Small intestine (tissue), 7 donors: ENCODE data around the gene MAN2A1. TPM values are rescaled to one million over a fixed set of nuclear protein-coding genes. Genes with fewer than 3 reads are reported as not detected.
A peak's percentile ranks its signal among the peaks of the same experiment; 100 is the strongest.

Experiments used
- DNase-seq, 2 donors: peaks; one replicate each; pipeline versions ENCODE4 v3.0.0 to v3.0.0-alpha.2; 2013
- FAIRE-seq: peaks from 2 replicates; lab custom pipeline; 2012; peaks lifted over from hg19 to GRCh38; lab: Jason Lieb, UNC
- H3K27ac ChIP-seq, 3 donors: one replicate each; pipeline ENCODE4 v1.5.1; 2013; ENCODE audit warnings: low read length in 2 of 3, mild to moderate bottlenecking in 2 of 3, control low read depth in 1 of 3, inconsistent platforms in 1 of 3, low read depth in 1 of 3, moderate library complexity in 1 of 3
- H3K27me3 ChIP-seq, 3 donors: one replicate each; pipeline ENCODE4 v1.6.1; 2013; ENCODE audit warnings: low read length in 3 of 3, inconsistent platforms in 1 of 3; ENCODE audit not compliant: control insufficient read depth in 3 of 3, insufficient read depth in 3 of 3
- H3K36me3 ChIP-seq, 3 donors: one replicate each; pipeline ENCODE4 v1.6.1; 2013; ENCODE audit warnings: low read length in 3 of 3, inconsistent platforms in 1 of 3, low read depth in 1 of 3, mild to moderate bottlenecking in 1 of 3, moderate library complexity in 1 of 3; ENCODE audit not compliant: control insufficient read depth in 3 of 3, insufficient read depth in 2 of 3
- H3K4me1 ChIP-seq, 3 donors: one replicate each; pipeline ENCODE4 v1.6.1; 2013; ENCODE audit warnings: low read length in 2 of 3, inconsistent platforms in 1 of 3, low read depth in 1 of 3, mild to moderate bottlenecking in 1 of 3, moderate library complexity in 1 of 3; ENCODE audit not compliant: control insufficient read depth in 3 of 3, insufficient read depth in 2 of 3
- H3K4me3 ChIP-seq, 3 donors: one replicate each; pipeline ENCODE4 v1.5.1; 2013; ENCODE audit warnings: low read length in 3 of 3, control low read depth in 1 of 3, inconsistent platforms in 1 of 3, low read depth in 1 of 3, mild to moderate bottlenecking in 1 of 3, moderate library complexity in 1 of 3
- H3K9me3 ChIP-seq, 2 donors: one replicate each; pipeline ENCODE4 v1.6.1; 2013; ENCODE audit warnings: low read depth in 1 of 2, low read length in 1 of 2; ENCODE audit not compliant: control insufficient read depth in 2 of 2, insufficient read depth in 1 of 2
- WGBS, 3 donors: extraction: QIAGEN DNeasy Blood & Tissue Kit; methylation state at CpG; one replicate each; pipeline ENCODE4 v1.1.7; 2013; 5-methylcytosine and 5-hydroxymethylcytosine counted together
- polyA plus RNA-seq, 4 donors: library from polyadenylated mRNA; stranded (reverse) in 3 of 4; unstranded in 1 of 4; fragments of 200-250 nt in 3 of 4; fragments of 120-200 nt in 1 of 4; gene quantifications; one replicate each; pipeline versions ENCODE4 v1.2.1 to v1.2.3, GENCODE V29; 2013
- donor health status: healthy with polysubstance abuse.
- donor health status: control.
- donor health status: control.
- donor health status: Bipolar disorder and iron deficiency.
- donor health status: healthy.

Gene MAN2A1
- polyA plus RNA-seq, 4 donors, result 16.3 to 106 (median 21.7) TPM

DNA sequence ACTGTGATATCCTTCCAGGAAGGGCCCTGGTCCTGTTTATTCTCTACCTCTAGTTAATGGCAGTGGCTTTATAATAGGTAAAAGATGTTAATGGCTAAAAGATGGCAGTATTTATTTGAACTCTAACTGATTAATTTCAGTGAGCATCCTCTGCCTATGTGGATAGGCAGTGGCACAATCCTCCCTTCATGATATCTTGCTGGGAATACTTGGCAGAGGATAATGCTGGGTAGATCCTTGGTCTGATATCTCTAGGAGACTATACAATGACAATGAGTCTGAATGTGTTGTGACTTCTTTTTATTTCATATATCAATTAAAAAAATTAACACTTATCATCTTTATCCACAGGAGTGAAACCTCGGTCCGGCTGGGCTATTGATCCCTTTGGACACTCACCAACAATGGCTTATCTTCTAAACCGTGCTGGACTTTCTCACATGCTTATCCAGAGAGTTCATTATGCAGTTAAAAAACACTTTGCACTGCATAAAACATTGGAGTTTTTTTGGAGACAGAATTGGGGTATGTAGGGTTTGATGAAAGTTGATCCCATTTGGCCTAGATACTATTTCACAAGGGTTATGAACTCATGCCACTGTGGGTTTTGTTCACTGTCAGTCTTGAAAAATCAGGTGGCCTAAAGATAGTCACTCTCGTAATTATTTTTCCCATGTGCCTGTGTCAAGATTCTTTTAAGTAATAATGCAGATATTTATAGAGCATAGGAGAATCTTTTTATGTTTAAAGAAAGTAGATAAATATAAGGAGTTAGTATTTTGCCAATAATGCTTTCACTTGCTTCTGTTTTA lies 77.7 kb downstream of the MAN2A1 start:
- H3K4me1 ChIP-seq, result no peaks in the 10 kb centered on the region
- peaks cover 9 to 13% (median 10%) of the 10 kb centered on the region in 3 donors for H3K36me3 ChIP-seq
- H3K27ac ChIP-seq, result no peak overlapping the region
- H3K4me3 ChIP-seq, result no peak overlapping the region
- H3K9me3 ChIP-seq, result peaks cover 0 to under 1% of the 10 kb centered on the region in 2 donors
- FAIRE-seq, result no peak
- H3K27me3 ChIP-seq, result no peaks in the 10 kb centered on the region
- DNase-seq, result no peak
- WGBS, 3 donors, result 72 to 90% (median 73%) methylated on average over 4 of the region's 4 CpGs

DNA sequence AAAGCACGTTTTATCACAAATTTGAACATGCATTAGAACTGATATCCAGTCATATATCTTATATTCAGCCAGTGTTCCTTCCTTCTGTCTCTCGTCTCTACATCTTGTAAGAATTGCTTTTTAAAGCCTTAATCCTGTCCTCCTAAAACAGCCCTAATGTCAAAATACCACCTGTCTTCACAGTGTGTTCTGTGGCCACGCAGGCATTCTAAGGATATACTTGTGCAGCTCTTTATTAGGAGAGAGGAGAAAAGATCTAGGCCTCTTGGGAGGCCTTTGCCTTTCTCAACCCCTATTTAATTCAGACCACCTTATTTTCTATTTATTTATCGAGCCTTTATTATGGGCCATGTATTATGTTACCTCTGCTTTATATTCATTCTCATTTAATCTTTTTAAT lies 78.3 kb downstream of the MAN2A1 start:
- WGBS, 3 donors, result 94 to 96% (median 94%) methylated on average over 4 of the region's 4 CpGs
- H3K4me1 ChIP-seq, result no peaks in the 10 kb centered on the region
- no peak overlapping the region for H3K4me3 ChIP-seq
- H3K36me3 ChIP-seq, result peaks cover 9 to 14% (median 10%) of the 10 kb centered on the region in 3 donors
- no peak for DNase-seq
- no peak for FAIRE-seq
- H3K27me3 ChIP-seq, result no peaks in the 10 kb centered on the region
- no peaks in the 10 kb centered on the region for H3K9me3 ChIP-seq
- no peak overlapping the region for H3K27ac ChIP-seq

DNA sequence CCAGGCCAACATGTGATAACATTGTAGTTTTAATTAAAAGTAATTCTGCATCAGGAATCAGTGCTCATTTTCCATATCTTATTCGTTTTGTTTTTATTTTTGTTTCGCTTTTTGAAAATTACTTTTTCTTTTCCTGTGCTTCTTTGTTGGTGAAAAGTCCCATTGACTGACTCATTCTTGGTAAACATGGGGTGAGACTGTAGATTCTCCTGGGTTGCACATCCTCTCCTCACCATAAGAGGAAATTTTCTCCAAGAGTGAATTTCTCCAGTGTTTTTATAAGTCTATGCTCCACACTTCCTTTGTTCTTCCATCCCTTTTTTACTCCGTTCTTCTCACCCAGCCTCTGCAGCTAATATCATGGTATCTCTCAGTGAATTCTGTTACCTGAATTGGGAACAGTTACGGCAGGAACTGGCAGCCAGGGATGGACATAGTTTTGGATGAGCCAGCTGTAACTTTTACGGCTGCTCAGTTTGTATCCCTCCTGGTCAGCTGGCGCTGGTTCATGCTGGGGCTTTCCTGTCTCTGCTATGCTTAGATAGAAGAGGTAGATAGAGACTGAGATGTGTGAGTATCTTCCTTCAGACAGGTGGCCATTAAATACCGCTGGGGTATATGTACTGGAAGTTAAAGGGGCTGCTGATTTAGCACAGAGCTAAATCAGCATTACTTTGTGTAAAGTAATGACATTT lies 80.0 kb downstream of the MAN2A1 start:
- DNase-seq (no peak), FAIRE-seq (no peak)
- no peaks in the 10 kb centered on the region for H3K9me3 ChIP-seq
- peaks cover 9 to 10% (median 9%) of the 10 kb centered on the region in 3 donors for H3K36me3 ChIP-seq
- H3K27me3 ChIP-seq, result no peaks in the 10 kb centered on the region
- H3K4me3 ChIP-seq, result no peak overlapping the region
- WGBS, 3 donors, result 94 to 98% (median 95%) methylated on average over 7 of the region's 7 CpGs
- H3K27ac ChIP-seq, result no peak overlapping the region
- H3K4me1 ChIP-seq, result no peaks in the 10 kb centered on the region

DNA sequence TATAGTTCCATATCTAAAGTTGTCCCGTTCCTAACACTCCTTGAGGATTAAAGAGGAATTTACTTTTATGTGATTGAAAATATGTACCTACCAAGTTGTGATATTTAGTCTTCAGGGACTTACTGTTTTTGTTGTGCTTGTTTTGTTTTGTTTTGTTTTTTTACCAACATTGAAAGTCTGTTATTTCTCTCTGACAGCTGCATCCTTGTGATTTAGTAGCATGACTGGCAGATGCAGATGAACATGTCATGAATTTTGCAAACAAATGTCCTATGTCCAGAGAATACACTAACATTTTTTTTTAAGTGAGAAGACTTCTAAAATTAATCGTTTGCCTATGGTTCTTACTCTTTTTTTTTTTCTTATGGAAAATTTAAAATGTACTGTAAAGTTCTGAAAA lies 85.4 kb downstream of the MAN2A1 start:
- peaks cover 2 to 9% (median 8%) of the 10 kb centered on the region in 3 donors for H3K36me3 ChIP-seq
- H3K9me3 ChIP-seq, result no peaks in the 10 kb centered on the region
- no peak for DNase-seq
- H3K27ac ChIP-seq, result no peak overlapping the region
- no peaks in the 10 kb centered on the region for H3K4me1 ChIP-seq
- no peaks in the 10 kb centered on the region for H3K27me3 ChIP-seq
- no peak overlapping the region for H3K4me3 ChIP-seq
- FAIRE-seq, result no peak
- 81 to 84% (median 83%) methylated on average over 2 of the region's 2 CpGs for WGBS, 3 donors

DNA sequence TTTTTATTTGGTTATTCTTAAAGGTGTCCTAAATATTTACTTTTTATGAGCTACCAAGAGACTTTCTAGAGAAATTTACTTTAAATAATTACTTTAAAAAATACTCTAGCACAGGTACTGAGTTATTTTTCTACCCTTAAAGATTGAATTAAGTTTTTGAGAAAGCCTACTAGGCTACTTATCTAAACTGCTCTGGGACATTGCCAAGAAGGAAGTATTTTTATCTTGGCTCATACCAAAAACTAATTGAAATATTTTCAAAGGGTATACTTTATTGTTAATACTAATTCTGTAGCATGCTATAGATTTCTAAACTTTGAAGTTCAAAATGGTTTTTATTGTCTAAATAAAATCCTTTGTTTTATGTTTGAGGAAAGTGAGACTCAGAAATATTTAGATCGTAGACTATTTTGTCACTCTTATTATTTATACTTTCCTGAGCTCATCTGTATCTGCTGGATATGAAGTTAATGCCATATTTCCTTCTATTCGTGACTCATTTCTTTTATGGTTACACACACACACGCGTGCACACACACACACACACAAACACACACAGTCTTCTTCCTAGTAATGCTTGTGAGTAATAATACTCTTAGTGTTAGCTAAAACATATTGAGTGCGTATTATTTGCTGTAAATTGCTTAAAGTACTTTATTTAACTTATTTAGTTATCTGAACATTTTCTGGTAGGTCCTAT lies 89.5 kb downstream of the MAN2A1 start:
- 31 to 65% (median 55%) methylated on average over 5 of the region's 5 CpGs for WGBS, 3 donors
- DNase-seq, result peak in 1 of 2 donors; percentile 44
- Histone ChIP-seq H3K4me3 (no peak overlapping the region), H3K9me3 (no peaks in the 10 kb centered on the region), H3K36me3 (peaks cover 0 to 3% (median 0%) of the 10 kb centered on the region in 3 donors), H3K27ac (no peak overlapping the region), H3K27me3 (no peaks in the 10 kb centered on the region), H3K4me1 (no peaks in the 10 kb centered on the region)
- peak; percentile 71 for FAIRE-seq

DNA sequence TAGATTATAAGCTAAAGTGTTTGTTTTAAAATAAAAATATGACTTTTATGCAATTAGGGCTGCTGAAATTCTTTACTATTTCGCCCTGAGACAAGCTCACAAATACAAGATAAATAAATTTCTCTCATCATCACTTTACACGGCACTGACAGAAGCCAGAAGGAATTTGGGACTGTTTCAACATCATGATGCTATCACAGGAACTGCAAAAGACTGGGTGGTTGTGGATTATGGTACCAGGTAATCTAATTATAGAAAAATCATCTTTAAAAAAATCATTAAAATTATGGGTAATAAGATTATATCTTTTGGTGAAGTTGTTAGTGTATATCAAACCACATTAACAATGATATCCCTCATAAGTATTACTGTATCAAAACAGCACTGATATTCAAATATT lies 95.0 kb downstream of the MAN2A1 start:
- Histone ChIP-seq H3K36me3 (peaks cover 0 to 2% (median 0%) of the 10 kb centered on the region in 3 donors), H3K9me3 (no peaks in the 10 kb centered on the region), H3K27me3 (no peaks in the 10 kb centered on the region), H3K27ac (no peak overlapping the region), H3K4me3 (no peak overlapping the region), H3K4me1 (peaks cover 0 to 2% (median 0%) of the 10 kb centered on the region in 3 donors)
- DNase-seq (no peak), FAIRE-seq (no peak)
- 87 to 95% (median 91%) methylated on average over 2 of the region's 2 CpGs for WGBS, 3 donors

DNA sequence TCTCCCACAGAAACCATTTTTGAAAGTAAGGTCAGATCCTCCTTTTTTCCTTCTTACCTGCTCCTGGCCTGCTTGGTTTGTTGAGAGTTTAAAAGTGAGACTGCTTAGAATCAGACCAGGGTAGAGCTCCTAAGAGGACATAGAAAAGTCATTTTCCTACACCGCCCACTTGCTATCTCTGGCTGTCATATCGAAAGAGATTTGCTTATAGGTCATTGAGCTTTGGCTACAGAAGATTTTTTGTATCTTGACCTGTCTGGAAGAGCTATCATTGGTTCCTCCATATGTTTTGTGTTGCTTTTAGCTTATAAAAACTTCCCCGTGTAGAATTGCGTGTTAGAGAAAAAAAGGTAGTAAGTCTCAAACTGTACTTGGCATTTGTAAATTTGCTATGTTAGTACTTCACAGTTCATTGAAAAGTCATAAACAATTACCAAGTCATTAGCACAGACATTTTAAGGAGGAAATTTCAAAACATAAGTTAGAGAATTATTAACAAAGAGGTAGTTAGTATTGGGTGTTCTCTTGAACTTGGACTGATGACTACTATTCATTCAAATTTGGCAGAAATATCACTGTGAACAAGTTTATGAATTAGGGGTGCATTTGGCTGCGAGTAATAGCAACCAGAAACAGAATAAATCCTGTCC lies 96.6 kb downstream of the MAN2A1 start:
- no peaks in the 10 kb centered on the region for H3K27me3 ChIP-seq
- H3K4me1 ChIP-seq, result peaks cover 0 to 2% (median 0%) of the 10 kb centered on the region in 3 donors
- no peak overlapping the region for H3K27ac ChIP-seq
- DNase-seq, result peak; percentile 10
- FAIRE-seq, result no peak
- H3K9me3 ChIP-seq, result no peaks in the 10 kb centered on the region
- no peak overlapping the region for H3K4me3 ChIP-seq
- 77 to 87% (median 79%) methylated on average over 5 of the region's 5 CpGs for WGBS, 3 donors
- H3K36me3 ChIP-seq, result peaks cover 0 to 2% (median 0%) of the 10 kb centered on the region in 3 donors

DNA sequence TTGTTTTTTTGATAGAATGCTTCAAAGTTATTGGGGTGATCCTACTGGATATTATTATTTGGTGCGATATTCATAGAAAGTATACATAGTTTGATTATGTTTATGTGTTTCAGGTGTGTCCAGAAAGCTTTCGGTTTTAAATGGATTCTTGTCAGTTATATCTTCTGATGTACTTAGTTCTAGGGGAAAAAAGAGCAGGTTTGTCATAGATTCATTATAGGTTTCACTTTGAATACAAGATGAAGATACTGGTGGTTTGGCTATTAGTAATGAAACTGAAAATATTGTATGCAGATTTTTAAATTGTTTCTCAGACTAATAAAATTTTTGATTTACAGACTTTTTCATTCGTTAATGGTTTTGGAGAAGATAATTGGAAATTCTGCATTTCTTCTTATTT lies 98.9 kb downstream of the MAN2A1 start:
- 72 to 83% (median 78%) methylated on average over 3 of the region's 3 CpGs for WGBS, 3 donors
- FAIRE-seq, result no peak
- H3K4me1 ChIP-seq, result peaks cover 0 to 2% (median 0%) of the 10 kb centered on the region in 3 donors

More for the DNA sequence above, 98.9 kb downstream of the MAN2A1 start:
- no peak overlapping the region for H3K27ac ChIP-seq
- H3K36me3 ChIP-seq, result peaks cover 0 to 8% (median 3%) of the 10 kb centered on the region in 3 donors
- H3K9me3 ChIP-seq, result no peaks in the 10 kb centered on the region
- H3K4me3 ChIP-seq, result no peak overlapping the region
- no peaks in the 10 kb centered on the region for H3K27me3 ChIP-seq
- DNase-seq, result no peak
